Mesenchymal stem cell (in vitro differentiated cells and primary cell): Measurements from ENCODE around the gene ENSA.
A peak's percentile ranks its signal among the peaks of the same experiment; 100 is the strongest.
"Not testable (repeated sequence)": the region's sequence is repeated elsewhere in the genome, so short reads cannot be mapped to it uniquely, and the experiment has no call there.

Source experiments
- DNase-seq: peaks from one replicate; pipeline ENCODE4 v3.0.0-alpha.2; 2013
- H2AFZ ChIP-seq: one replicate; pipeline ENCODE4 v1.6.1; 2013; ENCODE audit warnings: low read depth, mild to moderate bottlenecking, control low read depth, inconsistent platforms, low read length, moderate library complexity
- H2AK5ac ChIP-seq: 2 replicates; pipeline ENCODE4 v1.6.1; 2013; ENCODE audit warnings: low read length, moderate library complexity, mild to moderate bottlenecking, inconsistent platforms; ENCODE audit not compliant: severe bottlenecking
- H2BK120ac ChIP-seq: one replicate; pipeline ENCODE4 v1.6.1; 2013; ENCODE audit warnings: low read depth, mild to moderate bottlenecking, inconsistent platforms, low read length, moderate library complexity
- H2BK12ac ChIP-seq, 2 experiments: one replicate each; pipeline ENCODE4 v1.6.1; 2013; ENCODE audit warnings: inconsistent platforms in 2 of 2, low read length in 2 of 2, mild to moderate bottlenecking in 2 of 2, moderate library complexity in 2 of 2, control low read depth in 1 of 2
- H2BK15ac ChIP-seq: one replicate; pipeline ENCODE4 v1.6.1; 2013; ENCODE audit warnings: mild to moderate bottlenecking, low read depth, inconsistent platforms; ENCODE audit not compliant: poor library complexity, severe bottlenecking
- H2BK5ac ChIP-seq: 2 replicates; pipeline ENCODE4 v1.6.1; 2013; ENCODE audit warnings: low read depth, mild to moderate bottlenecking, low read length, control low read depth, inconsistent platforms; ENCODE audit not compliant: poor library complexity, severe bottlenecking
- H3K14ac ChIP-seq, 2 experiments: one replicate each; pipeline ENCODE4 v1.6.1; 2013; ENCODE audit warnings: inconsistent platforms in 2 of 2, low read length in 2 of 2, control low read depth in 1 of 2, mild to moderate bottlenecking in 1 of 2, moderate library complexity in 1 of 2
- H3K18ac ChIP-seq, 2 experiments: one replicate each; pipeline ENCODE4 v1.6.1; 2013; ENCODE audit warnings: inconsistent platforms in 2 of 2, low read length in 2 of 2, control low read depth in 1 of 2, low read depth in 1 of 2, mild to moderate bottlenecking in 1 of 2
- H3K23ac ChIP-seq, 2 experiments: one replicate each; pipeline ENCODE4 v1.6.1; 2013; ENCODE audit warnings: inconsistent platforms in 2 of 2, low read length in 2 of 2, mild to moderate bottlenecking in 2 of 2, moderate library complexity in 2 of 2, control low read depth in 1 of 2
- H3K27ac ChIP-seq: 2 replicates; pipeline ENCODE4 v1.5.1; 2013; ENCODE audit warnings: mild to moderate bottlenecking, moderate library complexity, low read length, control low read depth, inconsistent platforms; ENCODE audit not compliant: poor library complexity, severe bottlenecking
- H3K27me3 ChIP-seq, 2 experiments: 2 replicates each; pipeline versions ENCODE4 v1.6.1 to v1.7.0; 2013; ENCODE audit warnings: low read length in 2 of 2, mild to moderate bottlenecking in 2 of 2, moderate library complexity in 2 of 2, control low read depth in 1 of 2, inconsistent platforms in 1 of 2; ENCODE audit not compliant: control insufficient read depth in 1 of 2, insufficient read depth in 1 of 2
- H3K36me3 ChIP-seq, 2 experiments: 2 replicates each; pipeline versions ENCODE4 v1.6.1 to v1.7.0; 2013; ENCODE audit warnings: low read length in 2 of 2, control low read depth in 1 of 2, inconsistent platforms in 1 of 2, low read depth in 1 of 2, mild to moderate bottlenecking in 1 of 2; ENCODE audit not compliant: insufficient read depth in 2 of 2, control insufficient read depth in 1 of 2
- H3K4ac ChIP-seq, 2 experiments: one replicate each; pipeline ENCODE4 v1.6.1; 2013; ENCODE audit warnings: inconsistent platforms in 2 of 2, low read length in 2 of 2, mild to moderate bottlenecking in 2 of 2, moderate library complexity in 2 of 2, control low read depth in 1 of 2, low read depth in 1 of 2
- H3K4me1 ChIP-seq: 2 replicates; pipeline ENCODE4 v1.6.1; 2013; ENCODE audit warnings: low read depth, low read length, control low read depth; ENCODE audit not compliant: control insufficient read depth, insufficient read depth
- H3K4me2 ChIP-seq: 2 replicates; pipeline ENCODE4 v1.6.1; 2013; ENCODE audit warnings: low read length, mild to moderate bottlenecking, inconsistent platforms; ENCODE audit not compliant: poor library complexity, severe bottlenecking
- H3K4me3 ChIP-seq, 2 experiments: 2 replicates each; pipeline versions ENCODE4 v1.5.1 to v1.7.0; 2013; ENCODE audit warnings: low read length in 2 of 2, mild to moderate bottlenecking in 2 of 2, control low read depth in 1 of 2, low read depth in 1 of 2; ENCODE audit not compliant: insufficient read depth in 1 of 2
- H3K79me1 ChIP-seq: replicated peaks from 2 replicates; pipeline ENCODE4 v1.6.1; 2013; ENCODE audit warnings: mild to moderate bottlenecking, control low read depth, low read length, inconsistent platforms; ENCODE audit not compliant: poor library complexity, severe bottlenecking
- H3K9ac ChIP-seq: 2 replicates; pipeline ENCODE4 v1.7.0; 2013; ENCODE audit warnings: mild to moderate bottlenecking, low read length, moderate library complexity
- H3K9me3 ChIP-seq: 2 replicates; pipeline ENCODE4 v1.7.0; 2013; ENCODE audit warnings: mild to moderate bottlenecking, low read length; ENCODE audit not compliant: control insufficient read depth
- H4K8ac ChIP-seq: one replicate; pipeline ENCODE4 v1.6.1; 2013; ENCODE audit warnings: inconsistent platforms, mild to moderate bottlenecking, low read length, moderate library complexity
- H4K91ac ChIP-seq: one replicate; pipeline ENCODE4 v1.6.1; 2013; ENCODE audit warnings: mild to moderate bottlenecking, low read length, inconsistent platforms
- WGBS: methylation state at CpG from one replicate; pipeline ENCODE4 v1.1.7; 2013; ENCODE audit warnings: mixed read lengths; 5-methylcytosine and 5-hydroxymethylcytosine counted together

ENSA gene

GRCh38 chr1:150601540-150601939 lies 27.9 kb downstream of the ENSA start:
- H3K18ac ChIP-seq, result no peak overlapping the region
- H3K23ac ChIP-seq, result no peak overlapping the region
- no peak overlapping the region for H2BK5ac ChIP-seq
- no peak overlapping the region for H3K4me2 ChIP-seq
- H3K9ac ChIP-seq, result no peak overlapping the region
- no peak overlapping the region for H3K14ac ChIP-seq
- H2AFZ ChIP-seq, result no peak overlapping the region
- H3K4ac ChIP-seq, result peak overlapping the region in 1 of 2 experiments; percentile 12
- H2AK5ac ChIP-seq, result peak overlapping the region; percentile 41
- H3K9me3 ChIP-seq, result no peaks in the 10 kb centered on the region
- no peak overlapping the region for H2BK12ac ChIP-seq
- no peak overlapping the region for H3K27ac ChIP-seq
- H4K91ac ChIP-seq, result no peak overlapping the region
- DNase-seq, result no peak
- H3K79me1 ChIP-seq, result peaks cover 2% of the 10 kb centered on the region
- H3K36me3 ChIP-seq, result peaks cover 3 to 4% of the 10 kb centered on the region in 2 experiments
- no peaks in the 10 kb centered on the region for H3K27me3 ChIP-seq
- no peak overlapping the region for H2BK120ac ChIP-seq
- H4K8ac ChIP-seq, result no peak overlapping the region
- no peak overlapping the region for H2BK15ac ChIP-seq
- no peak overlapping the region for H3K4me3 ChIP-seq
- H3K4me1 ChIP-seq, result peaks cover 3% of the 10 kb centered on the region

DNA sequence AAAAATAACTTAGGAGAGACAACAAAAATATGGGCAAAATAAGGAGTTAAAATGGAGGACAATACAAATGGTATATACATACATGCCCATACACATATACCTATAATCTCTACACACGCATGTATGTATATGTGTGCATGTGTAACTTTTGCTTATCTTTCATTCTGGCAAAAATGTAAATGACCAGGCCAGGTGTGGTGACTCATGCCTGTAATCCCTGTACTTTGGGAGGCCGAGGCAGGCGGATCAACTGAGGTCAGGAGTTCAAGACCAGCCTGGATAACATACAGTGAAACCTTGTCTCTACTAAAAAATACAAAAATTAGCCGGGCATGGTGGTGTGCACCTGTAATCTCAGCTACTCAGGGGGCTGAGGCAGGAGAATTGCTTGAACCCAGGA lies 31.1 kb downstream of the ENSA start:
- not testable (repeated sequence) for H3K4me2 ChIP-seq, H3K9me3 ChIP-seq, H4K8ac ChIP-seq, H3K18ac ChIP-seq, H3K36me3 ChIP-seq, H2BK120ac ChIP-seq, H3K9ac ChIP-seq, H3K14ac ChIP-seq, H3K27me3 ChIP-seq, H3K27ac ChIP-seq, H3K4me3 ChIP-seq, H3K4me1 ChIP-seq, H2AK5ac ChIP-seq, H2BK15ac ChIP-seq, H3K23ac ChIP-seq, H4K91ac ChIP-seq, H2BK5ac ChIP-seq, H2AFZ ChIP-seq, DNase-seq, H3K4ac ChIP-seq, H2BK12ac ChIP-seq, H3K79me1 ChIP-seq
- WGBS, result 94% methylated on average over 4 of the region's 4 CpGs

- Histone ChIP-seq H3K9me3 (no peaks in the 10 kb centered on the region), H3K4me3 (no peak overlapping the region), H3K27ac (no peak overlapping the region), H2BK120ac (no peak overlapping the region), H2BK15ac (no peak overlapping the region), H2AK5ac (no peak overlapping the region), H2AFZ (no peak overlapping the region), H3K36me3 (peaks cover 3 to 4% of the 10 kb centered on the region in 2 experiments), H2BK5ac (no peak overlapping the region), H2BK12ac (no peak overlapping the region), H3K4ac (no peak overlapping the region), H4K91ac (no peak overlapping the region), H3K18ac (no peak overlapping the region), H4K8ac (no peak overlapping the region), H3K9ac (no peak overlapping the region), H3K79me1 (peaks cover 1% of the 10 kb centered on the region), H3K27me3 (no peaks in the 10 kb centered on the region), H3K4me1 (peaks cover 2% of the 10 kb centered on the region), H3K14ac (no peak overlapping the region), H3K4me2 (no peak overlapping the region), H3K23ac (no peak overlapping the region)
- WGBS, result 98% methylated on average over 2 of the region's 3 CpGs
- no peak for DNase-seq
These were observed 32.4 kb downstream of the ENSA start for GRCh38 chr1:150596976-150597375.

DNA sequence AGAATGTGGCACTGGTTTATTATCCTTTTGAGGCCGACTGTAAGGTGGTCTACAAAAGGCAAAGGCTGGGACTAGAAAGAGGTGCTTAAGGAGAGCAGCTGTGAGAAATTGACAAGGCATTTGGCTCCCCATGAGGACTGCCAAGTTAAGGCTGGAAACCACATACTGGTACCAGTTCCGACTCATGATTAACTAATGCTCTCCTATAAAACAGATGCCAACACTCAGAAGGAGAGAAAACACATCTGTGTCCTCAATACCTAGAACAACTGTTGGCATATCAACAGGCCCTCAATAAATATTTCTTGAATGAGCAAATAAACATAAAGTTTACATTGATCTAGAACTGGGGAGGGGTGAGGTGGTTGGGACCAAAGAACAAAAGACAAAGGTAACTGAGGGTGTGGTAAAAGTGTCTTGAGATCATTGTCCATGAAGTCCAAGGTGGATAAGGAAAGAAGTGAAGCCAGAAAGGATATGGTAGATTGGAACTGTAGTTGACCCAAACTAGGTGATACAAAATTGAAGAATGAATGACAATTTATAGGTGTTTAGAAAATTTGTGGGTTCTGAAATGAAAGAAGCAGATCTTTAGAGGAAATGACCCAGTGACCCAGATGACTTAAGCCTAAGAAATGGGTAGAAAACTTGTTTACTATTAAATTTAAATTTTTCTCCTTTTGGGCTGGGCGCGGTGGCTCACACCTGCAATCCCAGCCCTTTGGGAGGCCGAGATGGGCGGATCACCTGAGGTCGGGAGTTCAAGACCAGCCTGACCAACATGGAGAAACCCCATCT lies 33.1 kb downstream of the ENSA start:
- Histone ChIP-seq H3K36me3 (peaks cover 3 to 4% of the 10 kb centered on the region in 2 experiments), H3K9me3 (no peaks in the 10 kb centered on the region), H2BK5ac (no peak overlapping the region), H3K4me2 (no peak overlapping the region), H3K4me3 (no peak overlapping the region), H3K23ac (no peak overlapping the region), H3K18ac (no peak overlapping the region), H3K9ac (no peak overlapping the region), H3K14ac (no peak overlapping the region), H3K4ac (no peak overlapping the region), H3K27me3 (no peaks in the 10 kb centered on the region), H2AFZ (no peak overlapping the region), H2BK12ac (no peak overlapping the region), H3K27ac (no peak overlapping the region), H3K4me1 (peaks cover 2% of the 10 kb centered on the region), H2AK5ac (no peak overlapping the region), H2BK15ac (no peak overlapping the region), H3K79me1 (no peaks in the 10 kb centered on the region), H4K91ac (no peak overlapping the region), H2BK120ac (no peak overlapping the region), H4K8ac (no peak overlapping the region)
- 90% methylated on average over 6 of the region's 7 CpGs for WGBS
- DNase-seq, result peak; percentile 74
